ENCODE results near the gene KIF2C.

DNA sequence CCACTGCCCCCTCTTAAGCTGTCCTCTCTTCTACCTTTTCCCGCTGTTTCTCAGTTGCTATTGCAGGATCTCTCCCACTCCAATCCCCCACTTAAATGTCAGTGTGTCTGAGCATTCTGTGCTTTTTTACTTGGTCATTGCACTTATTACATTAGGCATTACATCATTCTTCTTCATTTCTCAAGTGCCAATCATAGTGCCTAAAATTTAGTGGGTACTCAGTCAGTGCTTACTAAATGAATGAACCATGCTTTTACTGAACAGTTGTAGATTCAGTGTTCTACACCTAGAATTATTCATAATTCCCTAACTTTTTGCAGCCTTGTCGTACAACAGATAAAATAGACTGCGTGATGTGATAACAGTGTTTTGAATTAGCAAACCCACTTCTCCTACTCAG is 45.7 kb upstream of the KIF2C start:
- TF ChIP-seq, protein P1, sequence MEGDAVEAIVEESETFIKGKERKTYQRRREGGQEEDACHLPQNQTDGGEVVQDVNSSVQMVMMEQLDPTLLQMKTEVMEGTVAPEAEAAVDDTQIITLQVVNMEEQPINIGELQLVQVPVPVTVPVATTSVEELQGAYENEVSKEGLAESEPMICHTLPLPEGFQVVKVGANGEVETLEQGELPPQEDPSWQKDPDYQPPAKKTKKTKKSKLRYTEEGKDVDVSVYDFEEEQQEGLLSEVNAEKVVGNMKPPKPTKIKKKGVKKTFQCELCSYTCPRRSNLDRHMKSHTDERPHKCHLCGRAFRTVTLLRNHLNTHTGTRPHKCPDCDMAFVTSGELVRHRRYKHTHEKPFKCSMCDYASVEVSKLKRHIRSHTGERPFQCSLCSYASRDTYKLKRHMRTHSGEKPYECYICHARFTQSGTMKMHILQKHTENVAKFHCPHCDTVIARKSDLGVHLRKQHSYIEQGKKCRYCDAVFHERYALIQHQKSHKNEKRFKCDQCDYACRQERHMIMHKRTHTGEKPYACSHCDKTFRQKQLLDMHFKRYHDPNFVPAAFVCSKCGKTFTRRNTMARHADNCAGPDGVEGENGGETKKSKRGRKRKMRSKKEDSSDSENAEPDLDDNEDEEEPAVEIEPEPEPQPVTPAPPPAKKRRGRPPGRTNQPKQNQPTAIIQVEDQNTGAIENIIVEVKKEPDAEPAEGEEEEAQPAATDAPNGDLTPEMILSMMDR (IDR thresholded peaks at IDR 0.05), result no peak
- TF ChIP-seq POLR2A (IDR thresholded peaks at IDR 0.05), result no peak
